Activated naive CD8-positive, alpha-beta T cell treated with anti-CD3 and anti-CD28 coated beads, Interleukin-2, amount 50 U/mL, for 16 hours (primary cell): ENCODE results near the gene ZSCAN18.

Source experiments
- DNase-seq: peaks from one replicate; pipeline ENCODE4 v3.0.0-alpha.2; 2020; ENCODE audit warnings: low read depth, low spot score

ZSCAN18 gene

DNA sequence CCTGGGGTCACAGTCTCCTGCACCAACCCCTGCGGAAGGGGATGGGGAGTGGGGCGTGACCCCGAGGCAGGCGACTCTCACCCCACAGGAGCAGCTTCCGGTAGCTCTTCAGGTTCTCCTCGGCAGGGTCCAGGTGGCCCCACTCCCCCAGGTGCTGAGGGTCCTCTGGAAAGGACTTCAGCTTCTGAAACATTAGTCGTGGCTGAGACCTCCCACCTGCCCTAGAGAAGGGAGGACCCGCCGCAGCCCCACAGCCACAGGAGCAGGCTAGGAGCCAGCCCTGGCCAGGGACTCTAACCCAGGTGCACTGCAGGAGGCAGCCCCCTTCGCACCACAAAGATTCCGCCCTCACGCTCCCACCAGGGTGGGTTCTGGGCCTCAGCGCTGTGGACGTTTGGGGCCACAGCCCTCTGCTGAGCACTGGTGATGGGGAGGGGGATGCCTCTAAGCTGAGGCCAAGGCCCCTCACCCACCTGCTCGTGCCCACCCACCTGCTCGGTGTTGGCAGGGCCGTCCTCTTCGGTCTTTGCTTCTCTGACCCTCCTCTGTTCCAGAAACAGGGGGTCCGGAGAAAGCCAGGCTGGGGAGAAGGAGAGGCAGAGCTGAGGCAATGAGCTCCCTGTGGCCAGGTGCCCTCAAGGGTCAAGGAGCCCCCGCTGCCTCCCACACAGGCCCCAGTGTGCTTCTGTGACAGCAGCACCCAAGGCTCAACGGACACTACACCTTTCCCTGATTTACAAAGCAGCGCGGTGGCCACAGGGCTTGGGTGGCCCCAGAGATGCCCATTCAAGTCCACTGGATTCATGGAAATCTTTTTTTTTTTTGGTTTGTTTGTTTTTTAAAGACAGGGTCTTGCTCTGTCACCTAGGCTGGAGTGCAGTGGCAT lies 11.0 kb downstream of the ZSCAN18 start:
- DNase-seq: no peak

DNA sequence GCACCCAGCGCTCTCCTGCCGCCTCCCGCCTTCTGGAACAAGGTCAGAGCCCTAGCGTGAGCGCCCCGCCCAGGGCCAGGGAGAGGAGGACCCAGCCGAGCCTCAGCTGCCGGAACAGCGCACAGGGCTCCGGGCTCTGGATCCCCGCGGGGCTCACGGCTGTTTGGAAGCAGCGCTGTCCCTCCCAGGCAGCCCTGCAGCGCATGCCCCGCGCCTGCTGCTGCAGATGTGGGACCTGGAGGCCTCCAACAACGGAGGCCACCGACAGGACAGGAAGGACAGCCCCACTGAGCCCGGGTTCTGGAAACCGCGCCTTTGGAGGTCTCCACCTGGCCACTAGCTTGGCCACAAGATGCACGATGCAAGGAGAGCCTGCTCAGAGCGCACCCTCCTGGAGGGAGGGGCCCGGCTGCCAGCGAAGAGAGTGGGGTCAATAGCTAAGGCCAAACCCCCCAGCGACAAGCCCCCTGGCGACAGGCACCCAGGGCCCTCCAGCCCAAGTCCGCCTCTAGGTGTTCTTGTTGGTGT lies 12.6 kb downstream of the ZSCAN18 start:
- no peak for DNase-seq

GRCh38 chr19:58084596-58085347 lies 13.3 kb downstream of the ZSCAN18 start:
- DNase-seq: no peak

DNA sequence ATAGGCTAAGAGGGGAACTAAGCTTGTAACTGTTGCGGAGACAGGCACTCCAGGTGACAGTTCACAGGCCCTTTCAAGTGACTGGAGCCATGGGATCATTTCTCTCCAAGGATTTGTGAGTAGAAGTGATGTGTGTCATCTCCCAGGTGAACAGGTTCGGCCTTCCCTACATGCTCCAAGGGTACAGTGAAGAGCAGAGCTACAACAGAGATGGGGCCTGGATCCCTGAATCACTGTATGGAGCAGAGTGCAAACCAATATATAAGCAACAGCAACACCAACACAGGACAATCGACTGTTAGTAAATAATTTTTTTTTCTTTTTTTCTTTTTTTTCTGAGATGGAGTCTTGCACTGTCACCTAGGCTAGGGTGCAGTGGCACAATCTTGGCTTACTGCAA lies 15.0 kb downstream of the ZSCAN18 start:
- DNase-seq: no peak

- DNase-seq: no peak
Measured at GRCh38 chr19:58079792-58080191, 18.2 kb downstream of the ZSCAN18 start.

- no peak for DNase-seq
Measured at GRCh38 chr19:58067240-58067912, 30.7 kb downstream of the ZSCAN18 start.

DNA sequence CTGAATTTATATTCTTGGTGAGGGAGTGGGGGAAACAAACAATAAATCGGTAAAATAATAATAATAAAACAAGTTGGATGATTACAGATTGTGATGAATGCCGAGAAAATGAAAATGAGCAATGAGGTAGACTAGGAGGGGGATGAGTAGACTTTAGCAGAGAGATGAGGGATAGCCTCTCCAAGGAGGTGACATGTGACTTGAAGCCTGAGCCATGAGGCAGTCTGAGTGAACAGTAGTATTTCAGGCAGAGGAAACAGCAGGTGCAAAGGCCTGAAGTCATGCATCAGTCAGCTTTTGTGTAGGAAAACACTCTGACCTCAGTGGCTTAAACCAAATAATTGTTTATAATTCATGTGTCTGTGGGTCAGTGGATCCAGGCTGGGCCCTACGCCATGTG lies 34.3 kb downstream of the ZSCAN18 start:
- no peak for DNase-seq

- no peak for DNase-seq
Measured at GRCh38 chr19:58060231-58060630, 37.8 kb downstream of the ZSCAN18 start.

DNA sequence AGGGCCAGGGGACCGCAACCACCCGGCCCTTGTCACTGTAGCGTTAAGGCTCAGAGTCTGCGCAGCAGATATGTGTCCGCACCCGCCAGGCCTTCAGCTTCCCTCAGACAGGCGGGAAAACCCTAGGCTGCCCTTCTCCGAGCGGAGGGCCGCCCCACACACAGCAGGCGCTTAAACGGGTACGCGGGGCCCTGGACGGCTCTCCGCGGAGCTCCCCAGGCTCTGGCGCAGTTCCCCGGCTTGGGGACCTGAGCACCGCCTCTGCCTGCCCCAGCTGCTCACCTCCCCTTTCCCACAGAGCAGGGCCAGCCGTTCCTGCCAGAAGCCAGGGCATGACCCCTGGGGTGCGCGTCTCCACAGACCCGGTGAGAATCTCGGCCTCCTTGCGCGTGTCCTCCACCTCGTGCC lies 38.4 kb downstream of the ZSCAN18 start:
- DNase-seq: no peak

- DNase-seq: peak; percentile 47
Measured at GRCh38 chr19:58059003-58059670, 38.9 kb downstream of the ZSCAN18 start, which contains the start of gene ZNF135. TSS of gene ZNF135 (plus strand) at chr19:58059282. CDS start at chr19:58060003, 721 bp downstream.

DNA sequence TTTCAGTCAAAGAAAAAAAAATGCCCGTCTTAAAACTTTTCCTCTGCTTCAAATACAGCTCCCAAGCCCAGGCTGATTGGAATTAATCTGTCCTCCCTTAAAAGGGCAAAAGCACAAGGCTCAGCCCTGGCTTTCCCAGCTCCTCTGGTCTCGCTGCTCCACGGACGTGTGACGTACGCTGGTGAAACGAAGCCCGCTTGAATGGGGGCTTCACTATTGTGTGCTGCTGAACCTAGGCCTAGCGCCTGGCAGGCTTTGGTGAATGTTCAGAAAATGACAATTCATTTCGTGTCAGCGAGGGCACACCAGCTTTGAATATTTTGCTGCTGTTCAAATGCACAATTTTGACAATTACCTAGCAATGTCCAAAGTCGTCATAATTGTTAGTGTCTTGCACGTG lies 39.6 kb downstream of the ZSCAN18 start:
- DNase-seq: no peak

GRCh38 chr19:58056861-58057260 lies 41.2 kb downstream of the ZSCAN18 start:
- no peak for DNase-seq

- no peak for DNase-seq
Measured at GRCh38 chr19:58056261-58056660, 41.8 kb downstream of the ZSCAN18 start.

DNA sequence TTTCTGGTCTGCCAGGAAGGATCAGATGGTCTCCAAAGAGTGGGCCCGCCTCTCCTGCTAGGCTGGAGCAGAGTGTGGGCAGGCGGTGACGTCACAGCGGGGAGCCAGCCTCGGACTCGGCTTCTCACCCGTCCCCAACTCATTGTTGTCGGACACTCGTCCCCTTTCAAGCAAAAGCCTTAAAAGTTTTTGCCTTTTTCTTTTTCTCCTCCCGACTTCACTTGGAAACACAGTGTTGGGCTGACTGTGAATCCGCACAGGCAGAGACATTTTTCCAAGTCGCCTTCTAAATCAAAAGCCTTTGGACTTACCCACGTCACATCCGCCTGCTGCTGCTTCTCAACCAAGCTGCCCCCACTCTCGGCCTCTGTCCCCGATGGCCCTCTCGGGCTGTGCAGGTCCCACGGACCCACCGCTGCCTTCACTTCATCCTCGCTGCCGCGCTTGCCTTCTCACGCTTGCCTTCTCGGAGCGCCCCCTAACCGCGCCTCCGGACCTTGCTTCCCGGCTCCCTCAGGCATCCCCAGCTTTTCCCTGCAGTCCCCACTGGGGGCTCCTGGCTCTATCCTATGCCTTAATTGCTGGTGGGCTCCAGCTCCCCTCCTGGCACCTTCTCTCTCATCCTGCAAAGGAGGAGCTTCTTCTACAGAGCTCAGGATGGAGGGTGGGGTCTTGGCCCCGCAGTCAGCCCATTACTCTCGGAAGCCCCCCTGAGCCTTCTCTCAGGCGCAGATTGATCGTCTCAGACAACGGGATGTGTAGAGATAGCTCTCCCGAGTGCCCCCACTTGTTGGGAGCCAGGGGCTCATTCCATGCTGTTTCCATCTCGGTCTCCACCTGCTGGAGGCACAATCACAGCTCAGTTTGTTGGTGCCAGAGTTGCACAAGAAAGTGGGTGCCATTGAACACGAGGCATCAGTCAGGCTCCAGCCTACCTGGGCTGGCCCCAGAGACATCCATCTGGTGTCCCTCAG lies 42.8 kb downstream of the ZSCAN18 start:
- DNase-seq: no peak

GRCh38 chr19:58053480-58054156 lies 44.4 kb downstream of the ZSCAN18 start:
- no peak for DNase-seq

GRCh38 chr19:58052256-58052655 lies 45.8 kb downstream of the ZSCAN18 start:
- DNase-seq: no peak

DNA sequence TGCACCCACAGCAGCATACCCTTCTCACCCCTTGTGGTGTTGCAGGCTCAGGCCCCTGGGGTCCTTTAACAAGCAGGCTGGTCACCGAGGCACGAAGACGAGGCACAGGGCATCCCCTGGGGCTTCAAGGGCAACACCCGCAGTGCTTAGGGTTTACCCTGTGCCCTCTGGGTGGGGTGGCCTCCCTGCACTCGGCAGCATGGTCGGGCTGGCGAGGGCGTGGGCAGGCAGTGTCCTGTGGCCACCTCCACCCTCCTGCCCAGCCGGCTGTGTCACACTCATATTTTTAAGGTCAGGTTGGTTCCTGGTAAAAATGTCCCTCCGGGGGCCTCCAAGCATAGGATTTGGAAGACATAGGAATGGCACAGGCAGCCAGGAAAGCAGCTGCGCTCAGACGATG lies 50.4 kb downstream of the ZSCAN18 start:
- no peak for DNase-seq

DNA sequence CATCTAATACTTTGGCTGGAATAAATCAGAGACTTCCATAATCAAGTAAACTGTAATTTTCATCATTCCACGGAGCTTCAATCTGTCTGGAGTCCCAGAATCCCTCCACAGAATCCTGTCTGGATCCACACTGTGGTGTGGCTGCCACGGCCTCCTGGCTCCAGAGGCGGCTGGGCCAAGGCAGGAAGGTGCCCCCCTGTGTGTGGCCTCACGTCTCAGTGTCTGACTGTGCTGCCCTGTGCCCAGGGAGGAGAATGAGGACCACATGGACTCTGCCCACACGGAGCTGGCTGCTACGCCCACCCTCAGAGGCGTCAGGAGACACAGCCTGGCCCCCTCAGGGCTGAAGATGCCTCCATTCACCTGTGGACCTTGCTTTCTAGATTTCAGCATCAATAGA lies 51.2 kb downstream of the ZSCAN18 start:
- no peak for DNase-seq

DNA sequence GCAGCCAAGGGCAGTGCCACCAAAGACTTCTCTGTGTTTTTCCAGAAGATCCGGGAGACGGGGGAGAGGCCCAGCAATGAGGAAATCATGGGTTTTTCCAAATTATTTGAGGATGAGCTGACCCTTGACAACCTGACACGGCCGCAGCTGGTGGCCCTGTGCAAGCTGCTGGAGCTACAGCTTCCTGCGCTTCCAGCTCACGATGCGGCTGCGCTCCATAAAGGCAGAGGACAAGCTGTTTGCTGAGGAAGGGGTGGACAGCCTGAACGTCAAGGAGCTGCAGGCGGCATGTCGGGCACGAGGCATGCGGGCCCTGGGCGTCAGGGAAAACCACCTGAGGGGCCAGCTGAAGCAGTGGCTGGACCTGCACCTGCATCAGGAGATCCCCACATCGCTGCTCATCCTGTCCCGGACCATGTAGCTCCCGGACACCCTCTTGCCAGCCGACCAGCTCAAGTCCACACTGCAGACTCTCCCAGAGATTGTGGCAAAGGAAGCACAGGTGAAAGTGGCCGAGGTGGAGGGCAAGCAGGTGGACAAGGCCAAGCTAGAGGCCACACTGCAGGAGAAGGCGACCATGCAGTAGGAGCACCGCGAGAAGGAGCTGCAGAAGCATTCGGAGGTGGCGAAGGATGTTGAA lies 52.5 kb downstream of the ZSCAN18 start:
- DNase-seq: no peak
